NCI-H748 (cell line): ENCODE measurements around the gene F2RL3.
"Not testable (repeated sequence)": the region's sequence is repeated elsewhere in the genome, so short reads cannot be mapped to it uniquely, and the experiment has no call there.

Source experiments
- DNase-seq: peaks from one replicate; lab custom pipeline; 2025; ENCODE audit not compliant: unreplicated experiment; lab: John Stamatoyannopoulos, UW

The F2RL3 gene

DNA sequence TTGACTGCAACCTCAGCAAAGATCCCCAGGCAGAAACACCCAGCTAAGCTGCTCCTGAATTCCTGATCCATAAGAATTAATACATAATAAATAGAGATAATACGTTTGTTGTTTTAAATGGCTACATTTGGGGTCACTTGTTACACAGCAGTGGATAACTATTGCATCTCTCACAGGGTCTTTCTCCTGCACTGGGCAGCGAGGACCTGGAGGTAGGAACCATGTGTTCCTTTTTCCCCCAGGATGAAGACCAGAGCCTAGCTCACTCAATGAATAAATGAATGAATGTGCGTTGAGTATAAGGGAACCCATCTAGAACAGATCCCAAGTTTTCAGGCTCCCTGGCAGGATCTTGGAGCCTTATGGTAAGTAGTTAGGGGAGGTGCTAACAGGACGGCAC, 30.7 kb downstream of the F2RL3 start:
- DNase-seq = no peak

DNA sequence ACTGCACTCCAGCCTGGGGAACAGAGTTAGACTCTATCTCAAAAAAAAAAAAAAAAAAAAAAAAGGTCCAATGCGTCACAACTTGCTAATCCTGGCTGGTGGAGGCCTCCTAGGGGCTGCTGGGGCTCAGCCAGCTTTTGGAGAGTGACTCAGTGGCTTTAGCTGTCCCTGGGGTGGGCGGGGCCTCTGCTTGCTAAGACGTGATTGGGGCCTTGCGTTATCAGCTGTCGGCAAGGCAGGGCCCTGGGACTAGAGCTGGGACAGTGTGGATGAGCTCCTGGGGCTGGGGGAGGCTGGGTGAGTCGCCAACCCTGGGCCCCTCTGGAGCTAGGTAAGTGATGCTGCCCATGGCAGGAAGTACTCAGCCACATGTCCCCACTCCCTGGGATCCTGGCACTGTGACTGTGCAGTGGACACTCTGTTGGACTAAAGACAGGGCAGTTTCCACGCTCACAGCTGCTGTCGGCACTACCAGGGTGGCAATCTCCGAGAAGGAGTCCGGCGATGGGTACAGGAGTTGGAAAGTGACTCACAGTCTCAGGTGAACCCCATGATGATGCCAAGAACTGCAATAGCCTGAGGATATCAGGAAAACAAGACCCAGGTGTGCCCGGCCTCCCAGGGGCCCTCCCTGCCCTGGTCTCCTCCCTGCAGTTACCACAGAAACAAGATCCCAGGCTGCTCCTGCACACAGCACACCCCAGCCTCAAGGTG, 32.2 kb downstream of the F2RL3 start:
- no peak for DNase-seq

DNA sequence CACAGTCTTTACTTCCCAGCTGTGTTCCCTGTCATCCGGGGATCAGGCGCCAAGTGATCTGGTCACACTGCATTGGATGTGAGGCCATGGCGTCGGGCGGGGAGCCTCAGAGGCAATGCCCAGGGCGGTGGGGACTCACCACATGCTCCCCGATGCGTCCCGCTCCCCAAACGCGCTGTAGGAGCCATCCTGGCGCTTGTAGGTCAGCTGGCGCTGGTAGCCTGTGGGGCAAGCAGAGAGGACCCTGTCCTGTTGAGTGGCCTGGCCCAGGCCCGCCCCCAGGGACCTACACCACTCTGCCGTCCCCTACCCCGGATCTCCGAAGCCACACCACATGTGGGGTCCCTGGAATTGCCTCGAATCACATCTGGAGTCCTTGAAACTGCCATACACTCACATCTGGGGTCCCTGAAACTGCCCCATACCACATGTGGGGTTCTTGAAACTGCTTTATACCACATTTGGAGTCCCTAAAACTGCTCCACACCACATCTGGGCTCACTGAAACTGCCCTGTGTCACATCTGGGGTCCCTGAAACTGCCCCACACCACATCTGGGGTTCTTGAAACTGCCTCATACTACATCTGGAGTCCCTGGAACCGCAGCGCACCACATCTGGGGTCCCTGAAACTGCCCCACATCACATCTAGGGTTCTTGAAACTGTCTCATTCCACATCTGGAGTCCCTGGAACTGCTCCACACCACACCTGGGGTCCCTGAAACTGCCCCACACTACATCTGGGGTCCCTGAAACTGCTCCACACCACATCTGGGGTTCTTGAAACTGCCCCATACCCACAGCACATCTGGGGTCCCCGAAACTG, 33.2 kb downstream of the F2RL3 start:
- no peak for DNase-seq

DNA sequence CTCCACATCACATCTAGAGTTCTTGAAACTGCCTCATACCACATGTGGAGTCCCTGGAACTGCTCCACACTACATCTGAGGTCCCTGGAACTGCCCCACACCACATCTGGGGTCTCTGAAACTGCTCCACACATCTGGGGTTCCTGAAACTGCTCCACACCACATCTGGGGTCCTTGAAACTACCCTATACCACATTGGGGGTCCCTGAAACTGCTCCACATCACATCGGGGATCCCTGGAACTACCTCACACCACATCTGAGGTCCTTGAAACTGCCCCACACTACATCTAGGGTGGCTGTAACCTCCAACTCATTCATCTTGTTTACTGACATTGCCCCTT, 33.8 kb downstream of the F2RL3 start:
- DNase-seq = no peak

DNA sequence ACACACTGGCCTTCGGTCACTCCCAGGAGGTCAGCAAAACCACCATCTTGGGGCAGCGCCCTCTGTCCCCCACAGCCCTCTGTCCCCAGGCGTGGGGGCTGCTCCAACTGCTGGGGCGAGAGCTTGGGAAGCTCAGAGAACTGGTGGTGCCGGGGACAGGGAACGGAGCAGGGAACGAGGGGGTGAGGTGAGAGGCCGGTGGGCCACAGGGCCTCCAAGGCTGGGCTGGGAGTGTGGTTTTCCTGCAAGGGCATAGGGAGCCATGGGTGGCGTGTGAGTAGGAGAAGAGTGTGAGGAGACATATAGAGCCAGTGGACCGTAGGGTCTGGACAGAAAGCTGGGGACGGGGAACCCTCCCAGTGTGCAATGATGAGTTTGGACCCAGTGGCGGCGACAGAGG, 34.1 kb downstream of the F2RL3 start:
- no peak for DNase-seq

DNA sequence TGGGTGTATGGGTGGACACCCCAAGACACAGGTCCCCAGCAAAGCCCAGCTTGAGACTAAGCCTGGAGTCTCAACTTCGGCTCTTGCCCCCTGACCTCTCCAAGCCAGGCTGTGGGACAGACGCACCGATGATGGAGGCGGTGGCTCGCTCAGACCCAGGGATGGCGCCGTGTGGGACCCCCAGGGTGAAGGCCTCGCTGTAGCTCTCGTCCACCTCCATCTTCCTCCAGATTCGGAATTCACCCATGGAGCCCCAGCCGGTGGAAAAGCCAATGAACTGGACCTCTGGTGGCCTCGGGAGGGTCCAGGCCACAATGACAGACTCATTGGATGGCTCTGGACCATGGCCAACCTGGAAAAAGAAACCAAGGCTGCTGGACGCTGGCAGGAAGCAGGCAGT, 39.1 kb downstream of the F2RL3 start:
- DNase-seq = no peak

DNA sequence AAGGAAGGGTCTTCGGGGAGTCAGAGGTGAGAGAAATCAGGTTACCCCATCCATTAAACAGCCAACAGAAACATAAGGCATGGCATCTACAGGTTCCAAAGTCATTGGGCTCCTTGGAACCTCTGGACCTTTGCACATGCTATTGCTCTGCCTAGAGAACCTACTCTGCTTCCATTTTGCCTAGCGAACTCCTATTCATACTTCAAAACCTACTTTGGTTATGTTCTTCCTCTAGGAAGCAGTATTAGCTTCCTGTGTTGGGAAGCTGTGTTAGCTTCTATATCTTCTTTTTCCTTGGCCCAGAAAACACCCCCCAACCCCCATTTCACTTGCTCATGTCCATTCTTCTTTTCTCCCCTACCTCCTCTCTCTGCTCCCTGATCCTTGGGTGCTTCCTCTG, 39.6 kb downstream of the F2RL3 start:
- DNase-seq = no peak

DNA sequence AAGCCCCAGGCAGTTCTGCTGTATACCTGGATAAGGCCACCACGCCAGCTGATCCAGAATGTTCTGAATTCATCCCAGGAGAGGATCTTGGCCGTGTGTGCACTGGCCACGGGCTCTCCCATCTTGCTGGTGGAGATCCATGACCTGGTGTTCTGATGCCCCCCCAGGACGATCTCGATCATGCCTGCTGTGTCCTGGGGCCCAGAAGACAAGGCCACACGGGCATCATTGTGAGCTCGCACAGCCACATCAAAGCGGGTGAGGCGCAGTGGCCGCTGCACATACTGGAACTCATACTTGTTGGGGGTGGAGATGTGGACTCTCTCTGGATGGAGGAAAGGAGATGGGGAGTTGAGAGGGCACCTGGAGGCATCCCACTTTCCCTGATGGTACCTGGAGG, 40.1 kb downstream of the F2RL3 start:
- DNase-seq = no peak

DNA sequence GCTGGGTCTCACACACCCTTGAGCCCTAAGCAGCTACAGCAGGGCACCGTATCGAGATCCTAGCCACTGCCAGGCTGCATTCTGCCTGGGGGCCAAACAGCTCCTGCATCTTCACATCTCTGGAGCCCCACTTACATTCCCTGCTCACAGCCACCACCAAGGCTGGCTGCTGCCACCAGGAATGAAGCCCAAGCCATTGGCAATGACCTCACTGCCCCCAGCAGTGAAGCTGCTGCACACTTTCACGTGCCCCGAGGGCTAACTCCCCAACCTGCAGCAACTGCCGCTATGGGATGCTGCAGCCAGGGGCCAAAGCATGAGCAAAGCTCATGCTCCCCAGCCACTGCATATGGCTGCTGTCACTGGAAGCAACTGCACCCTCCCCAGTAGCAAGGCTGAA, 42.0 kb downstream of the F2RL3 start:
- no peak for DNase-seq

DNA sequence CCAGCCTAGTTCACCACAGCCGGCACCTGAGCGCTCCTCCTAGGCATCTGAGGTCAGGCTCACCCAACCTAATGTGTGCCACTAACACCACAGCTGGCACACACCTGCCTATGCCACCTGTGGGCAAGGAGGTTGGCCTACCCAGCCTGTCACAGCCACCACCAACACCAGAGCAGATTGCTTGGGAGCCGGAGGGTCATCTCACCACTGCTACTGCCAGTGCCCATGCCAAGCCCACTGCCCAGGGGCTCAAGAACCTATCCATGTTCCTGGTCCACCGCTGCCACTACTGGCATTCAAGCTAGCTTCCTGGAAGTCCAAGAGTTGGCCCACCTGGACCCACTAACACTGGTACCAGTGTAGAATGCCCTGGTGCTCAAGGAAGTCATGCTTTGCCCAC, 42.5 kb downstream of the F2RL3 start:
- DNase-seq = no peak

DNA sequence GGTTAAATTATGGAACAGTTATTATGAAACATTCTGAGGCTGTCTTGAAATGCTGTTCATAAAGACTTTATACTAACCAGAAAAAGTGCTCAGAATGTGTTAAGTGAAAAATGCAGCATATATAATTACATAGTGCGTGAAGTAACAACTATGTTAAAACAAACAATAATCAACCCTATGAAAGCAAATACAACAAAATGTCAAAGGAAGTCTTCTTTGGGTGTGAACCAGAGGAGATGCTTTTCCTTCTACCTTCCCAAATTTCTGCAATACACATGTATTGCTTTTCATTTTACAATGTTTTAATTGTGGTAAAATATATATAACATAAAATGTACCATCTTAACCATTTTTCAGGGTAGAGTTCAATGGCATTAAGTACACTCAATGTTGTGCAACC, 45.7 kb downstream of the F2RL3 start:
- no peak for DNase-seq

DNA sequence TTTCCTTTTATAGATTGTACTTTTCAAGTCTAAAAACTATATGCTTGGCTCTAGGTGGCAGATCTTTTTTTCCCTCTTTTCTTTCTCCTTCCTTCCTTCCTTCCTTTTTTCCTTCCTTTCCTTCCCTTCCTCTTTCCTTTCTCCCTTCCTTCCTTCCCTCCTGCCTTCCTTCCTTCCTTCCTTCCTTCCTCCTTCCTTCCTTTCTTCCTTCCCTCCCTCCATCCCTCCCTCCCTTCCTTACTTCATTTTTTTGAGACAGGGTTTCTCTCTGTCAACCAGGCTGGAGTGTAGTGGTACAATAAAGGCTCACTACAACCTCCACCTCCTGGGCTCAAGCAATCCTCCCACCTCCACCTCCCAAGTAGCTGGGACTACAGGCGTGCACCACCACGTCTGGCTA, 48.1 kb downstream of the F2RL3 start:
- no peak for DNase-seq

DNA sequence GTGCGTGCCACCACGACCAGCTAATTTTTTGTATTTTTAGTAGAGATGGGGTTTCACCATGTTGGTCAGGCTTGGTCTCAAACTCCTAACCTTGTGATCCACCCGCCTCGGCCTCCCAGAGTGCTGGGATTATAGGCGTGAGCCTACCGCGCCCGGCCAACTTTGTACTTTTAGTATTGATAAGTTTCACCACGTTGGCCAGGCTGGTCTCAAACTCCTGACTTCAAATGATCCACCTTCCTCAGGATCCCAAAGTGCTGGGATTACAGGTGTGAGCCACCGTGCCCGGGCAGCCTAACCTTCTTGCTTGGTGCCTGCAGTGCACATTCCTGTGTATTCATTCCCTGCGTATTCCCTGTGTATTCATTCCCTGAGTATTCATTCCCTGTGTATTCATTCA, 49.0 kb downstream of the F2RL3 start:
- DNase-seq = not testable (repeated sequence)

DNA sequence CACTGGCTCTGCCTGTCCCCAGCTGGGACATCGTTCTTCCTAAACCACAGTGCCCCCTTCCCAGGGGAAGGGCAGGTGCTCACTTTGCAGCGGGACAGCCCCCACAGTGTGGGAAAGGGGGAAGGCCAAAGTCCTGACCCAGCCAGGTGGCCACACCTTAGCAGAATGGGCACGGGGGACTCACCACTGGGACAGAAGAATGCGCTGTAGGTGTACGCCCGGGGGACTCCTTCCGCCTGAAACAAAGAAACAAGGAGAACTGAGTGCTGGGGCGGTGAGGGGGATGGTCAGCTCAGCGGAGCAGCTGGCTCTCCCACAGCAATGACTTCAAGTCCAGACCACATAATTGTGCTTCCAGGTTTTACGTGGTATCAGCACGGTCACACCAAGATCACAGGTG, 49.4 kb downstream of the F2RL3 start:
- no peak for DNase-seq

DNA sequence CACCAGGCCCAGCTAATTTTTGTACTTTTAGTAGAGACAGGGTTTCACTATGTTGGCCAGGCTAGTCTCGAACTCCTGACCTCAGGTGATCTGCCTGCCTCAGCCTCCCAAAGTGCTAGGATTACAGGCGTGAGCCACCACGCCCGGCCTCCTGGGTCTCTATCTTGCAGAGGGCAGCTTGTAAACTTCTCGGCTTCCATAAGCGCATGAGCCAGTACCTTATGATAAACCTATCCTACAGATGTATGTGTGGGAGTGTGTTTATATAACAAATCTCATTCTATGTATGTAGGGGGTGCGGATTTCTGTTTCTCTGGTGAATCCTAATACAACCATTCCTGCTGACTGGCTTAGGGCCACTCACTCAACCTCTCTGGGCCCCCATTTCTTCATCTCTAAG, 51.3 kb downstream of the F2RL3 start:
- DNase-seq = not testable (repeated sequence)

DNA sequence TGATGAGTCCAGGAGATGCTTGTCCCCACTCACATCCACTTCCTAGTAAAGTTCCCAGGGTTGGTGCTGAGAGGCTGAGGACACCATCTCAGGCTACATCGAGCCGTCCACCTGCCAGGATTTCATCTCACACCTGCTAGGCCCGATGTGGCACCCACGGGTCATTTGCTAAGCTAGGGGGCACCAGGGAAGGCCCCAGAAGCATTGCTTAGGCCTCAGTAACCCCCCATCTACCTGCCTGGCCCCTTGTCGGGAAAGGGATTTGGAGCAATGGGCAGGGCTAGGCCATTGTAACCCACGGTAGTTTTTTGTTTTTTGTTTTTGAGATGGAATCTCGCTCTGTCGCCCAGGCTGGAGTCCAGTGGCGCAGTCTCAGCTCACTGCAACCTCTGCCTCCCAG, 51.8 kb downstream of the F2RL3 start:
- no peak for DNase-seq
